GM18867 (cell line): Measurements from ENCODE around the gene ACOT13.
"Not testable (repeated sequence)": the region's sequence is repeated elsewhere in the genome, so short reads cannot be mapped to it uniquely, and the experiment has no call there.

Experiments used
- ATAC-seq: cut with Tn5 transposase; IDR thresholded peaks from one replicate; pipeline ENCODE4 v1.9.1; 2021; ENCODE audit warnings: mild to moderate bottlenecking, moderate library complexity; ENCODE audit not compliant: unreplicated experiment

Gene ACOT13

DNA sequence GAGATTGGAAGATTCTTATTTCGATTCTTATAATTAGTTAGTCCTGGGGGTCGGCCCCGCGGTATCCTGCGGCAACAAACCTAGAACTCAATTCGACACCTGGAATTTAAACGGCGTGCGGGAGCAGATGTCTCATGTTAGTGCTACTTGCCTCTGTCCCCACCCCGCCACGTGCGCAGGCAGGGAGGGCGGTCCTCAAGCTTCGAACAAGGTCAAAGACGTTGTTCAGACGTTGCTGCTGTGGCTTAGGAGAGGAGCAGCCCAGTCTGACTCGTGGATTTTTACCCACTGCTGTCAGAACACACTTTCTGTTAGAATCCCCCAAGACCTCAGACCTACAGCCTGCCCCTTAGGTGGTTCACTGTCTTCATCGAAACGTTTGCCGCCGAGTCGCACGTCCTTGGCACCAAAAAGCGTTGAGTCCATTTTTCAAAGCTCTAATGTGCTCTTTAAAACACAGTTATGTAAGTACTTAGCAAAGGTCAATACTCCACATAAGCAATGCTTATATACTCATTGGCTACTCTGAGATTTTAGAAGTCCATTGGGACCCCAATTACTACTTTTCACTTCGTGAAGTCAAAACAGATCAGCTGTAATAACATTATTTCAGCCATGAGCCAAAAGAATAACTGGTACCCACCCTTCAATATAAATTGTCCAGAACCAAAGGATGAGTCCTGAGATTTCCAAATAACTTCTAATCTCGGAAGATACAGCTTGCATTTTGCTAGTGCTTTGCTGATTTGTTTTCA, 54.8 kb downstream of the ACOT13 start:
- ATAC-seq, result peak; percentile 53

GRCh38 chr6:24723270-24723669, 56.4 kb downstream of the ACOT13 start:
- ATAC-seq, result no peak

DNA sequence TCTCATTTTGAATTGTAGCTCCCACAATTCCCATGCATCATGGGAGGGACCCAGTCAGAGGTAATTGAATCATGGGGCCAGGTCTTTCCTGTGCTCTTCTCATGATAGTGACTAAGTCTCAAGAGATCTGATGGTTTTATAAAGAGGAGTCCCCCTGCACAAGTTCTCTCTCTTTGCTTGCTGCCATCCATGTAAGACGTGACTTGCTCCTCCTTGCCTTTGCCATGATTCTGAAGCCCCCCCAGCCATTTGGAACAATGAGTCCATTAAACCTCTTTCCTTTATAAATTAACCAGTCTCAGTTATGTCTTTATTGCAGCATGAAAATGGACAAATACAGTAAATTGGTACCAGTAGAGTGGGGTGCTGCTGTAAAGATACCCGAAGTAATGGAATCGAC, 63.8 kb downstream of the ACOT13 start:
- ATAC-seq, result not testable (repeated sequence)

DNA sequence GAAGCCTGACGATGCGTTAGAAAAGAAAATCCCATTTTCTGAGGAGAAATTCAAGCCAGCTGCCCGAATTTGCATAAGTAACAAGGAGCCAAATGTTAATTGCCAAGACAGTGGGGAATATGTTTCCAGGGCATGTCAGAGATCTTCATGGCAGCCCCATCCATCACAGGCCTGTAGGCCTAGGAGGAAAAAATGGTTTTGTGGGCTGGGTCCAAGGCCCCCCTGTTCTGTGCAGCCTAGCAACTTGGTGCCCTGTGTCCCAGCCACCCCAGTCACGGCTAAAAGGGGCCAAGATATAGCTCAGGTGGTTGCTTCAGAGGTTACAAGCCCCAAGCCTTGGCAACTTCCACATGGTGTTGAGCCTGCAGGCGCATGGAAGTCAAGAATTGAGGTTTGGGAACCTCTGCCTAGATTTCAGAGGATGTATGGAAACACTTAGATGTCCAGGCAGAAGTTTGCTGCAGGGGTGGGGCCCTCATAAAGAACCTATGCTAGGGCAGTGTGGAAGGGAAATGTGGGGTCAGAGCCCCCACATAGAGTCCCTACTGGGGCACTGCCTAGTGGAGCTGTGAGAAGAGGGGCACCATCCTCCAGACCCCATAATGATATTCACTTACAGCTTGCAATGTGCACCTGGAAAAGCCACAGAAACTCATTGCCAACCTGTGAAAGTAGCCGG, 64.7 kb downstream of the ACOT13 start:
- not testable (repeated sequence) for ATAC-seq

- no peak for ATAC-seq
These were observed 67.3 kb downstream of the ACOT13 start for GRCh38 chr6:24734166-24734565.

GRCh38 chr6:24734710-24735109, 67.8 kb downstream of the ACOT13 start:
- ATAC-seq, result not testable (repeated sequence)

- no peak for ATAC-seq
These were observed 71.9 kb downstream of the ACOT13 start for GRCh38 chr6:24738741-24739140.

DNA sequence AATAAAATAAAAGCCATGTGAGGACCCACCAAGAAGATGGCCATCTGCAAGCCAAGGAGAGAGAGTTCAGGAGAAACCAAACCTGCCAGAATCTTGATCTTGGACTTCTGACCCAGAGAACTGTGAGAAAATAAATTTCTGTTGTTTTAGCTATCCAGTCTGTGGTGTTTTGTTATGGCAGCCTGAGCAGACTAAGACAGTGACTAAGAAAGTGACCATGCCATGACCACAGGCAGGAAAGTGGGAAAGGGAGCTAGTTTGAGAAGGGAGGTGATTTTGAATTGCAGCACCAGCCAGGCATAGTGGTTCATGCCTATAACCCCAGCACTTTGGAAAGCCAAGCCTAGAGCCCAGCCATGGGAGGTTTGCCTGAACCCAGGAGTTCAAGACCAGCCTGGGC, 74.0 kb downstream of the ACOT13 start:
- no peak for ATAC-seq

- ATAC-seq, result no peak
These were observed 75.4 kb downstream of the ACOT13 start for GRCh38 chr6:24742216-24742738.

DNA sequence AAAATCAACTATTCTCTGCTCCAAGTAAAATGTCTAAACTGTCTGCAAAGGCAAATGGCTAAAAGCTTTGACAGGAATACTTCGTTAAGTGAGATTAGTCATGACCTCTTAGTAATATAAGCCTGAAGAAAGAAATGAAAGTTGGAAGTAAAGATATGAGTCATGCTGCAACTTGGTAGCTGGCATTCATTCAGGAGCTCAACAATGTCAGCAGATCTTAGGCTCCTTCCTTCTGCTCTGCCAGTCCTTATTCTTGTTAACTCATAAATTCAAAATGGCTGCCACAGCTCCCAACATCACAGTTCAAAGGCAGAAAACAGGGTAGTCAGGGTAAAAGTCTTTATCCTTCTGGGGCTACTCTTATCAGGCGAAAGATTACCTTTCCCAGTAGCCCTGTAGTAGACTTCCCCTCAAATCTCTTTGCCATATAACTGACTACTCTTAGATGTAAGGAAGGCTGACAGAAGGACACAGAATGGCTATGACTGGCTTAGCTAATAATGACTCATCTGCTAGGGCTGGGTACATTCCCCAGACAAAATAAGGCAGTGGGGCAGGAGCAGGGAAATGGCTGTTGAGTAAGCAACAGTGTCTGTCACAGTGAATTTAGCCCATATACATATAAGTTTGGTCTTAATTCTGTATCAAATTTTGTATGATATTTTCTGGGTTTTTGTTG, 76.5 kb downstream of the ACOT13 start:
- peak; percentile 78 for ATAC-seq

DNA sequence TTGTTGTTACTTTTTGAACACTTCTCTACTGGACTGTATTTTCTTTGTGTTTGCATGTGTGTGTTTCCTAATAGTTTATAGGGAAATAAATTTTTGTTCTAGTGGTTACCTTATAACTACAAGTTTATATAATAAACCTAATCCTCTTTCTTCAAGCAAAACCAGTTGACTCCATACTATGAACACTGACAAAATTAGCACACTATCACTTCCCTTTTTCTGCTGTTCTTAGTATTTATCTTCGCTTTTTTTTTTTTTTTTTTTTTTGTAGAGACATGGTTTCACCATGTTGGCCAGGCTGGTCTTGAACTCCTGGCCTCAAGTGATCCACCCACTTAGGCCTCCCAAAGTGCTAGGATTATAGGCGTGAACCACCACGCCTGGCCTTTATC, 77.1 kb downstream of the ACOT13 start:
- ATAC-seq, result peak; percentile 50

GRCh38 chr6:24744911-24745310, 78.0 kb downstream of the ACOT13 start:
- no peak for ATAC-seq

GRCh38 chr6:24749297-24749696, 82.4 kb downstream of the ACOT13 start:
- ATAC-seq, result no peak

DNA sequence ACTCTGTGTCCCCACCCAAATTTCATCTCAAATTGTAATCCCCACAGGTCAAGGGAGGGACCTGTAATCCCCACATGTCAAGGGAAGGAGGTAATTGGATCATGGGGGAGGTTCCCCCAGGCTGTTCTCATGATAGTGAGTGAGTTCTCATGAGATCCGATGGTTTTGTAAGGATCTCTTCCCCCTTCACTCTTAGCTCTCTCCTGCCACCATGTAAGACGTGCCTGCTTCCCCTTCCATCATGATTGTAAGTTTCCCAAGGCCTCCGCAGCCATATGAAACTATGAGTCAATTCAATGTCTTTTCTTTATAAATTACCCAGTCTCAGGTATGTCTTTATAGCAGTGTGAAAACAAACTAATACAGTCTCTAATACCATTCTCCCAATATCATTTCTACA, 84.0 kb downstream of the ACOT13 start:
- ATAC-seq, result not testable (repeated sequence)

- ATAC-seq, result no peak
These were observed 85.6 kb downstream of the ACOT13 start for GRCh38 chr6:24752503-24752902.

DNA sequence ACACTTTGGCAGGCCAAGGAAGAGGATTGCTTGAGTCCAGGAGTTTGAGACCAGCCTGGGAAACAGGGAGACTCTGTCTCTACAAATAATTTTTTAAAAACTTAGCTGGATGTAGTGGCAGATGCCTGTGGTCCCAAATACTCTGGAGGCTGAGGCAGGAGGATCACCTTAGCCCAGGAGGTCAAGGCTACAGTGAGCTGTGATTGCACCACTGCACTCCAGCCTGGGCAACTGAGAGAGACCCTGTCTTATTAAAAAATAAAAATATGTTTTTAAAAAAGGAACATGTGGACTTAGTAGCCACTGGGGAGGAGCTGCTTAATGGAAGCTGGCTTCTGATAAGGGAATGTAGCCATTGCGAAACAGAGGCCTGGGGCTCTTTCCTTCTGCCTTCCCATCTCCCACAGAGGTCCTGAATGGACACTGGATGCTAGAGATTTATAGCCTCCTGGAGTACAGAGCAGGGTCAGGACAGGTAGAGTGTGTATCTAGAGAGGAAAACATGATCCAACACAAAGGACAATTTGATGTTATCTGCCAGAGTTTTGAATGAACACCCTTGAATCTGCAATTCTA, 86.1 kb downstream of the ACOT13 start:
- ATAC-seq, result no peak

DNA sequence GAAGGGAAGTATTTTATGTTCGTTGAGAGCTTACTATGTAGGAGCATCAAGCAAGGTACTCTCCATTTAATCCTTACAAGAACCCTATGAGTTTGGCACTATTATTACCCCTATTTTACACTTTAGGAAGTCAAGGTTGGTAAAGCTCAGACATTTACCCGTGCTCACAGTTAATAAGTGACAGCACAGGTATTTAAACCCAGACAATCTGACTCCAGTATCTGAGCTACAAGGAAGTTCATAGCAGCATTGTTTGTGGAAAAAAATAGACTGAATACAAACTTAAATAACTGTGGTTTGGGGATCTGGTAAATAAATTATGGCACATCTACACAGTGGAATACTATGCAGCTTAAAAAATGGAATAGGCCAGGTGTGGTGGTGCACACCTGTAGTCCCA, 86.7 kb downstream of the ACOT13 start:
- no peak for ATAC-seq

- not testable (repeated sequence) for ATAC-seq
These were observed 87.5 kb downstream of the ACOT13 start for GRCh38 chr6:24754378-24754777.
